ENCODE results near the gene GATAD2B.

GATAD2B gene

GRCh38 chr1:153860285-153860684 is 62.5 kb downstream of the GATAD2B start:
- TF ChIP-seq, protein P1, sequence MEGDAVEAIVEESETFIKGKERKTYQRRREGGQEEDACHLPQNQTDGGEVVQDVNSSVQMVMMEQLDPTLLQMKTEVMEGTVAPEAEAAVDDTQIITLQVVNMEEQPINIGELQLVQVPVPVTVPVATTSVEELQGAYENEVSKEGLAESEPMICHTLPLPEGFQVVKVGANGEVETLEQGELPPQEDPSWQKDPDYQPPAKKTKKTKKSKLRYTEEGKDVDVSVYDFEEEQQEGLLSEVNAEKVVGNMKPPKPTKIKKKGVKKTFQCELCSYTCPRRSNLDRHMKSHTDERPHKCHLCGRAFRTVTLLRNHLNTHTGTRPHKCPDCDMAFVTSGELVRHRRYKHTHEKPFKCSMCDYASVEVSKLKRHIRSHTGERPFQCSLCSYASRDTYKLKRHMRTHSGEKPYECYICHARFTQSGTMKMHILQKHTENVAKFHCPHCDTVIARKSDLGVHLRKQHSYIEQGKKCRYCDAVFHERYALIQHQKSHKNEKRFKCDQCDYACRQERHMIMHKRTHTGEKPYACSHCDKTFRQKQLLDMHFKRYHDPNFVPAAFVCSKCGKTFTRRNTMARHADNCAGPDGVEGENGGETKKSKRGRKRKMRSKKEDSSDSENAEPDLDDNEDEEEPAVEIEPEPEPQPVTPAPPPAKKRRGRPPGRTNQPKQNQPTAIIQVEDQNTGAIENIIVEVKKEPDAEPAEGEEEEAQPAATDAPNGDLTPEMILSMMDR (IDR thresholded peaks at IDR 0.05): no peak
- Histone ChIP-seq H3K9me3 (ENCODE audit: control insufficient read depth, low read length) (no peaks in the 10 kb centered on the region), H3K27me3 (ENCODE audit: control insufficient read depth, insufficient read depth, low read length) (no peaks in the 10 kb centered on the region), H3K36me3 (ENCODE audit: control insufficient read depth, insufficient read depth, low read length) (no peaks in the 10 kb centered on the region), H2AFZ (no peak overlapping the region), H3K79me2 (peaks cover 15% of the 10 kb centered on the region), H3K27ac (no peak overlapping the region), H3K4me2 (ENCODE audit: low read length) (no peak overlapping the region), H3K9ac (no peak overlapping the region), H3K4me3 (ENCODE audit: low read depth, low read length) (no peak overlapping the region), H3K4me1 (no peaks in the 10 kb centered on the region)

DNA sequence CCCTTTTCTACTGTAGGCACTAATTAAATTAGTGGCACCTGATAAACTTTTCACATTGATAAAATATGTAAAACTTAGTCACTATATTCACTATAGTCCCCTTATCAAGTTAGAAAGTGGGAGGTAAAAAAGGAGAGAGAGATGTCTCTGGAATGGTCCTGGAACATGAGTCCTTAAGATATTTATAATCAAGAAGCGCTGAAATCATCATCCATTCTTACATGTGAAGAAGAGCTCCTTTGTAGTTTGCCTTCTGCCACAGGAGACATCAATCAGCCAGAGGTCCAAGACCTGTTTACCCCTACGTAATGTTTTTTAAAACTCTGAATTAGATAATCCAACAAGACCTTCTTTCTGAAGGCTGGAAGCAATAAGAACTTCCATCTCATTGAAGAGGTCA is 65.3 kb downstream of the GATAD2B start:
- Histone ChIP-seq H3K9me3 (ENCODE audit: control insufficient read depth, low read length) (no peaks in the 10 kb centered on the region), H3K4me2 (ENCODE audit: low read length) (no peak overlapping the region), H3K79me2 (peaks cover 8% of the 10 kb centered on the region), H3K27ac (no peak overlapping the region), H3K4me1 (no peaks in the 10 kb centered on the region), H3K4me3 (ENCODE audit: low read depth, low read length) (no peak overlapping the region), H3K9ac (no peak overlapping the region), H3K27me3 (ENCODE audit: control insufficient read depth, insufficient read depth, low read length) (no peaks in the 10 kb centered on the region), H3K36me3 (ENCODE audit: control insufficient read depth, insufficient read depth, low read length) (no peaks in the 10 kb centered on the region), H2AFZ (no peak overlapping the region)
- TF ChIP-seq, protein P1 (IDR thresholded peaks at IDR 0.05): no peak

DNA sequence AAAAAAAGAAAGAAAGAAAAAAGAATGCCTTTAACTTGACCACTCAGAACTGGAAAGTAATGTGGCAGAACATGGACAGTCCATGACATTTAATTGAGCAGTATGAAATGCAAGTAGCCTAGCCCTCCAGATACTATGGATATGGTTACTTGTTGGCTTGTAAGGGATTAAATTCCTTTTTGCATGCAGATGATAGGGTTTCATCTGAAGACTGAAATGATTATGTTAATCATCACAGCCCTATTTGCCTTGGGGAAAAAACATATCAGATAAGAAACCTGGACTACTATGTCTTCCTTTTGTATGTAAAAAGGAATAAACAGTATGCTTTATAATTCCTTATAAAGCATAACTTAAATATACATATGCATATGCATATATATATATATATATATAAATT is 66.0 kb downstream of the GATAD2B start:
- Histone ChIP-seq H3K27me3 (ENCODE audit: control insufficient read depth, insufficient read depth, low read length) (no peaks in the 10 kb centered on the region), H3K36me3 (ENCODE audit: control insufficient read depth, insufficient read depth, low read length) (no peaks in the 10 kb centered on the region), H3K4me3 (ENCODE audit: low read depth, low read length) (no peak overlapping the region), H3K4me1 (no peaks in the 10 kb centered on the region), H3K9ac (no peak overlapping the region), H2AFZ (no peak overlapping the region), H3K4me2 (ENCODE audit: low read length) (no peak overlapping the region), H3K9me3 (ENCODE audit: control insufficient read depth, low read length) (no peaks in the 10 kb centered on the region), H3K79me2 (peaks cover 8% of the 10 kb centered on the region), H3K27ac (no peak overlapping the region)
- TF ChIP-seq, protein P1 (IDR thresholded peaks at IDR 0.05): no peak

DNA sequence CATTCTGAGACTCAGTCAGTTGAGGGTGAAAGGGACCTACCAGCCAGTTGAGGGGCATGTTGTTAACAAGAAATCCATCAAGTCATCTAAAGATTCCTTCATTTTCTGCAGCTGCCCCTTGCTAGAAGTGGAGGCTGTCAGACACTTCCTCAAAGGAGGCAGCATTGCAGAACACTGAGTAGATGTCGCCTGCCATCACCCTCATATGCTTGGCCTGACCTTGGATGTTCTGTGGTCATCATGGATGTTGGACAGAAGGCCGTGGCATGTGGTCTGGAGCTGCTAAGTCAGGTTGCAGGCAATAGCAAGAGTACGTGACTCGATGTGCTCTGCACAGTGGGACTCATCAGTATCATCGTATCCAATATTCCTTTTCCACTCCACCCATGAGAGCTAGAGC is 70.6 kb downstream of the GATAD2B start:
- Histone ChIP-seq H3K4me3 (ENCODE audit: low read depth, low read length) (no peak overlapping the region), H2AFZ (no peak overlapping the region), H3K9me3 (ENCODE audit: control insufficient read depth, low read length) (no peaks in the 10 kb centered on the region), H3K4me1 (peaks cover 10% of the 10 kb centered on the region), H3K36me3 (ENCODE audit: control insufficient read depth, insufficient read depth, low read length) (no peaks in the 10 kb centered on the region), H3K9ac (no peak overlapping the region), H3K79me2 (peaks cover 10% of the 10 kb centered on the region), H3K27ac (no peak overlapping the region), H3K27me3 (ENCODE audit: control insufficient read depth, insufficient read depth, low read length) (no peaks in the 10 kb centered on the region), H3K4me2 (ENCODE audit: low read length) (no peak overlapping the region)
- TF ChIP-seq, protein P1 (IDR thresholded peaks at IDR 0.05): no peak

DNA sequence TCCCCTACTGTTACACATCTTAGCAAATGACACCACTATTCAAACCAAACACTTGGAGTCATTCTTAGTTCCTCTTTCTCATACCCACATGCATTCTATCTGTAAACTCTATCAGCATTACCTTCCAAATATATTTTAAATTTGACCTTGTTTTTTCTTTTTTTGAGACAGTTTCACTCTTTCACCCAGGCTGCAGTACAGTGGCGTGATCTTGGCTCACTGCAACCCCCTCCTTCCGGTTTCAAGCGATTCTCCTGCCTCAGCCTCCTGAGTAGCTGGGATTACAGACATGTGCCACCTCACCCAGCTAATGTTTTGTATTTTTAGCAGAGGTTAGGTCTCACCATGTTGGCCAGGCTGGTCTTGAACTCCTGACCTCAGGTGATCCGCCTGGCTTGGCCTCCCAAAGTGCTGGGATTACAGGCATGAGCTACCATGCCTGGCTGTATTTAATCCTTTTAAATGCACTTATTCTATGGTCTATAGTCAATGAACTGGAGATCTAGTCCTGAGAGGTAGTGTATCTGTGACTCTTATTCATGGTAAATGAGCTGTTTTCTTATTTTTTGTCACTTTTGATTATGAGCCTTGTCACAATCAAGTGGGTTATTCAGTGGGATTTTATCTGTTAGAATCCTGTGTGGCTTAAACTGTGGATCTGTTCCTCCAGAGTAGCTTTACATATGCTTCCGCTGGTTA is 73.1 kb downstream of the GATAD2B start:
- H3K79me2 ChIP-seq: peaks cover 5% of the 10 kb centered on the region
- TF ChIP-seq, protein P1 (IDR thresholded peaks at IDR 0.05): no peak
- H3K27ac ChIP-seq: no peak overlapping the region
- H3K9me3 ChIP-seq (ENCODE audit: control insufficient read depth, low read length): no peaks in the 10 kb centered on the region
- no peak overlapping the region for H2AFZ ChIP-seq
- H3K4me3 ChIP-seq (ENCODE audit: low read depth, low read length): no peak overlapping the region
- no peaks in the 10 kb centered on the region for H3K36me3 ChIP-seq (ENCODE audit: control insufficient read depth, insufficient read depth, low read length)
- H3K9ac ChIP-seq: no peak overlapping the region
- no peaks in the 10 kb centered on the region for H3K27me3 ChIP-seq (ENCODE audit: control insufficient read depth, insufficient read depth, low read length)
- peaks cover 10% of the 10 kb centered on the region for H3K4me1 ChIP-seq
- no peak overlapping the region for H3K4me2 ChIP-seq (ENCODE audit: low read length)
